Kidney epithelial cell (primary cell): ENCODE results near the gene HPCAL1. TPM values are rescaled to one million over a fixed set of nuclear protein-coding genes. Genes with fewer than 3 reads are reported as not detected.

Experiments
- DNase-seq: peaks from one replicate; pipeline ENCODE4 v3.0.0-alpha.2; 2010; ENCODE audit warnings: low read depth
- H3K27me3 ChIP-seq: 2 replicates; pipeline ENCODE4 v1.6.0; 2011; ENCODE audit warnings: low read length; ENCODE audit not compliant: control insufficient read depth, insufficient read depth
- H3K36me3 ChIP-seq: 2 replicates; pipeline ENCODE4 v1.5.1; 2011; ENCODE audit warnings: low read length; ENCODE audit not compliant: control insufficient read depth, insufficient read depth
- H3K4me3 ChIP-seq: 2 replicates; pipeline ENCODE4 v1.5.1; 2011; ENCODE audit warnings: low read depth, mild to moderate bottlenecking, control low read depth, low read length
- CTCF ChIP-seq: IDR thresholded peaks from 2 replicates; pipeline ENCODE4 v1.5.1; 2011; ENCODE audit warnings: mild to moderate bottlenecking, moderate library complexity, low read length, control low read depth, inconsistent platforms; ENCODE audit not compliant: insufficient read depth, poor library complexity, severe bottlenecking
- total RNA-seq: library from RNA; depleted of rRNA; stranded (reverse); fragments of >200 nt; gene quantifications from 2 replicates; pipeline ENCODE4 v1.2.3, GENCODE V29; 2015

The HPCAL1 gene
- total RNA-seq, 1 donor from 2014 or later, result 33.7 TPM

- Histone ChIP-seq H3K36me3 (no peaks in the 10 kb centered on the region), H3K27me3 (no peaks in the 10 kb centered on the region), H3K4me3 (no peak overlapping the region)
- no peak for TF ChIP-seq CTCF
- no peak for DNase-seq
These were observed 33.4 kb upstream of the HPCAL1 start for GRCh38 chr2:10269291-10269690.

GRCh38 chr2:10269711-10270610, 32.7 kb upstream of the HPCAL1 start:
- no peak for TF ChIP-seq CTCF
- DNase-seq, result no peak
- Histone ChIP-seq H3K27me3 (no peaks in the 10 kb centered on the region), H3K36me3 (no peaks in the 10 kb centered on the region), H3K4me3 (no peak overlapping the region)

GRCh38 chr2:10271509-10271908, 31.2 kb upstream of the HPCAL1 start:
- Histone ChIP-seq H3K27me3 (no peaks in the 10 kb centered on the region), H3K4me3 (no peak overlapping the region), H3K36me3 (no peaks in the 10 kb centered on the region)
- no peak for TF ChIP-seq CTCF
- no peak for DNase-seq

- no peaks in the 10 kb centered on the region for H3K36me3 ChIP-seq
- no peak for DNase-seq
- TF ChIP-seq CTCF, result no peak
- no peak overlapping the region for H3K4me3 ChIP-seq
- no peaks in the 10 kb centered on the region for H3K27me3 ChIP-seq
These were observed 30.8 kb upstream of the HPCAL1 start for GRCh38 chr2:10271946-10272345.

GRCh38 chr2:10272464-10272863, 30.2 kb upstream of the HPCAL1 start:
- TF ChIP-seq CTCF, result no peak
- no peaks in the 10 kb centered on the region for H3K27me3 ChIP-seq
- no peaks in the 10 kb centered on the region for H3K36me3 ChIP-seq
- no peak overlapping the region for H3K4me3 ChIP-seq
- no peak for DNase-seq
